VCaP (cell line): Measurements from ENCODE around the gene TPK1.

Experiments
- H3K27ac ChIP-seq: fragments of 450-650 bp; 2 replicates; pipeline ENCODE4 v1.5.1; 2017
- CTCF ChIP-seq: fragments of 450-650 bp; conservative IDR thresholded peaks from 2 replicates; pipeline ENCODE4 v1.5.1; 2017; ENCODE audit warnings: mild to moderate bottlenecking, moderate library complexity

Gene TPK1

GRCh38 chr7:144786522-144786921, 49.3 kb downstream of the TPK1 start:
- H3K27ac ChIP-seq, result no peak overlapping the region
- no peak for TF ChIP-seq CTCF

GRCh38 chr7:144786079-144786478, 49.8 kb downstream of the TPK1 start:
- no peak overlapping the region for H3K27ac ChIP-seq
- TF ChIP-seq CTCF, result no peak

- no peak overlapping the region for H3K27ac ChIP-seq
- TF ChIP-seq CTCF, result no peak
Observed at GRCh38 chr7:144785521-144785920, 50.3 kb downstream of the TPK1 start.

- TF ChIP-seq CTCF, result no peak
- H3K27ac ChIP-seq, result no peak overlapping the region
Observed at GRCh38 chr7:144784943-144785342, 50.9 kb downstream of the TPK1 start.

GRCh38 chr7:144784441-144784840, 51.4 kb downstream of the TPK1 start:
- H3K27ac ChIP-seq, result no peak overlapping the region
- no peak for TF ChIP-seq CTCF

GRCh38 chr7:144782883-144783282, 53.0 kb downstream of the TPK1 start:
- no peak for TF ChIP-seq CTCF
- H3K27ac ChIP-seq, result no peak overlapping the region

- H3K27ac ChIP-seq, result no peak overlapping the region
- TF ChIP-seq CTCF, result no peak
Observed at GRCh38 chr7:144780071-144780608, 55.7 kb downstream of the TPK1 start.

GRCh38 chr7:144777889-144778288, 58.0 kb downstream of the TPK1 start:
- peak overlapping the region; percentile 17 for H3K27ac ChIP-seq
